Hematopoietic multipotent progenitor cell treated with erythropoietin and hydrocortisone succinate and interleukin-3 and kit ligand, for 6 days (in vitro differentiated cells): ENCODE measurements around the gene EXOC4.

ENCODE experiments used
- DNase-seq: peaks from one replicate; pipeline ENCODE4 v3.0.0-alpha.2; 2015

EXOC4 gene

GRCh38 chr7:133369130-133369529, 116.3 kb downstream of the EXOC4 start:
- no peak for DNase-seq

- DNase-seq: no peak
Observed at GRCh38 chr7:133371616-133372015, 118.7 kb downstream of the EXOC4 start.

- DNase-seq: no peak
Observed at GRCh38 chr7:133372337-133372736, 119.5 kb downstream of the EXOC4 start.

- DNase-seq: no peak
Observed at GRCh38 chr7:133376514-133376913, 123.6 kb downstream of the EXOC4 start.

- DNase-seq: no peak
Observed at GRCh38 chr7:133381965-133382364, 129.1 kb downstream of the EXOC4 start.

- no peak for DNase-seq
Observed at GRCh38 chr7:133382775-133383559, 130.1 kb downstream of the EXOC4 start.

- no peak for DNase-seq
Observed at GRCh38 chr7:133386205-133386604, 133.3 kb downstream of the EXOC4 start.

- DNase-seq: no peak
Observed at GRCh38 chr7:133389727-133390126, 136.8 kb downstream of the EXOC4 start.

- DNase-seq: no peak
Observed at GRCh38 chr7:133391206-133391605, 138.3 kb downstream of the EXOC4 start.

GRCh38 chr7:133394369-133394768, 141.5 kb downstream of the EXOC4 start:
- DNase-seq: no peak

- no peak for DNase-seq
Observed at GRCh38 chr7:133395551-133395950, 142.7 kb downstream of the EXOC4 start.

- peak; percentile 4 for DNase-seq
Observed at GRCh38 chr7:133398506-133398905, 145.6 kb downstream of the EXOC4 start.

- DNase-seq: no peak
Observed at GRCh38 chr7:133401225-133401624, 148.3 kb downstream of the EXOC4 start.

GRCh38 chr7:133408212-133408611, 155.3 kb downstream of the EXOC4 start:
- DNase-seq: no peak

GRCh38 chr7:133409421-133409820, 156.5 kb downstream of the EXOC4 start:
- no peak for DNase-seq

- no peak for DNase-seq
Observed at GRCh38 chr7:133409966-133410365, 157.1 kb downstream of the EXOC4 start.

GRCh38 chr7:133411395-133411794, 158.5 kb downstream of the EXOC4 start:
- no peak for DNase-seq

- DNase-seq: no peak
Observed at GRCh38 chr7:133412942-133413341, 160.1 kb downstream of the EXOC4 start.

GRCh38 chr7:133419041-133419440, 166.2 kb downstream of the EXOC4 start:
- DNase-seq: no peak

- no peak for DNase-seq
Observed at GRCh38 chr7:133423618-133424017, 170.7 kb downstream of the EXOC4 start.

- DNase-seq: no peak
Observed at GRCh38 chr7:133428326-133428725, 175.4 kb downstream of the EXOC4 start.

- DNase-seq: no peak
Observed at GRCh38 chr7:133428876-133429275, 176.0 kb downstream of the EXOC4 start.

GRCh38 chr7:133429371-133429770, 176.5 kb downstream of the EXOC4 start:
- DNase-seq: no peak

GRCh38 chr7:133431134-133431724, 178.4 kb downstream of the EXOC4 start:
- no peak for DNase-seq
